MCF 10A (cell line): ENCODE data around the gene FAR2. TPM values are rescaled to one million over a fixed set of nuclear protein-coding genes. Genes with fewer than 3 reads are reported as not detected.
A peak's percentile ranks its signal among the peaks of the same experiment; 100 is the strongest.

Experiments used
- BruUV-seq: library from RNA; stranded (reverse); fragments of 400-500 nt; replicated peaks from 2 replicates; lab custom pipeline; 2021; lab: Mats Ljungman, UMichigan
- CTCF ChIA-PET: fragments of 300-600 bp; sonication (Branson Sonifier 250); formaldehyde crosslinking; extraction: SDS; loops from one replicate; lab custom pipeline; 2021; ENCODE audit warnings: antibody characterized with exemption, inconsistent platforms; lab: Yijun Ruan, JAX
- POLR2A ChIA-PET: fragments of 300-600, 350-650 bp; sonication (Branson Sonifier 250); formaldehyde crosslinking; extraction: SDS; loops from one replicate; lab custom pipeline; 2020; ENCODE audit warnings: antibody characterized with exemption, inconsistent platforms; lab: Yijun Ruan, JAX
- DNase-seq: peaks from one replicate; pipeline ENCODE4 v3.0.0-alpha.2; 2018; ENCODE audit not compliant: unreplicated experiment
- H3K27ac Mint-ChIP-seq: one replicate; pipeline ENCODE4 v1.8.0; 2022; ENCODE audit warnings: mild to moderate bottlenecking, low read depth, mixed read lengths; ENCODE audit not compliant: unreplicated experiment
- H3K27me3 Mint-ChIP-seq: one replicate; pipeline ENCODE4 v1.8.0; 2022; ENCODE audit warnings: mixed read lengths; ENCODE audit not compliant: insufficient read depth, unreplicated experiment
- H3K36me3 Mint-ChIP-seq: one replicate; pipeline ENCODE4 v1.8.0; 2022; ENCODE audit warnings: mild to moderate bottlenecking, moderate library complexity, mixed read lengths; ENCODE audit not compliant: insufficient read depth, unreplicated experiment
- H3K4me1 Mint-ChIP-seq: one replicate; pipeline ENCODE4 v1.8.0; 2022; ENCODE audit warnings: mixed read lengths; ENCODE audit not compliant: insufficient read depth, unreplicated experiment
- H3K4me3 Mint-ChIP-seq: one replicate; pipeline ENCODE4 v1.8.0; 2022; ENCODE audit warnings: mild to moderate bottlenecking, moderate library complexity, mixed read lengths; ENCODE audit not compliant: unreplicated experiment
- H3K9me3 Mint-ChIP-seq: one replicate; pipeline ENCODE4 v1.8.0; 2022; ENCODE audit warnings: mixed read lengths; ENCODE audit not compliant: unreplicated experiment
- CTCF ChIP-seq: fragments of 200-600 bp; IDR thresholded peaks from one replicate; pipeline ENCODE4 v1.8.0; 2022; ENCODE audit warnings: antibody characterized with exemption, mild to moderate bottlenecking; ENCODE audit not compliant: unreplicated experiment
- intact Hi-C: fragments of 100-400 bp; cut with micrococcal nuclease; formaldehyde crosslinking; loops from 2 replicates; pipeline ENCODE4 v1.14.1; 2022
- total RNA-seq: library from RNA; stranded (reverse); gene quantifications from 2 replicates; pipeline ENCODE4 v1.2.3, GENCODE V29; 2022

The FAR2 gene
- total RNA-seq, 1 experiment from 2014 or later: 1.7 TPM

- CTCF ChIA-PET: interaction anchor here (0.6 kb wide), 1 partner anchor 126 kb away, joined by 3 read pairs; no protein-coding TSS in a partner anchor
Observed at GRCh38 chr12:29187756-29188155, 38.7 kb downstream of the FAR2 start.

DNA sequence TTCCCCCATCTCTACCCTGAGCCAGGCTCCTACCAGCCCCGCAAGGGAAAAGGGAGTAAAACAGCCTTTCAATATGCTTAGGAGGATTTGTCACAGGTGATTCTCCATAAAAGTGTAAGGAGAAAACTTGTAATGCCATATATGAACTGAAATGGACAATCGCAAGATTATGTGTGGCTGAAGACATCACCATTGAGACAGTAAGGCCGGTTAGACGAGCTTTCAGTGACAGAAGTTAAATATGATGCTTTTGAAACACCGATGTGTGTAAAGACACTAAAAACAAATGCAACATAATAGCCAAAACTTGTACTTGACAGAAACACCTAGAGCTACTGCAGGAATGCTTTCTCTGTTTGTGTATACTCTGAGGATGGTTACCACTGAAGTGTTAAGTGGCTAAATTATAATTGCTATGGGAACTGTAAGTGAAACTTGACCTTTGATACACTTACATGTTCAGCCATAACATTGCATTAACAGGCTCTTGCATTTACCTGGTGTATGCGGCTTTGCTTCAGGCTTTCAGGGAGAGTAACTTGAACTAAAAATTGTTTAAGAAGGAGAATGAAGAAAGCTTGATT lies 42.3 kb downstream of the FAR2 start:
- TF ChIP-seq CTCF: no peak
- Mint-ChIP-seq H3K9me3 (no peaks in the 10 kb centered on the region), H3K36me3 (no peaks in the 10 kb centered on the region), H3K4me3 (no peak overlapping the region), H3K27ac (no peak overlapping the region), H3K4me1 (no peaks in the 10 kb centered on the region), H3K27me3 (peaks cover 10% of the 10 kb centered on the region)
- ChIA-PET CTCF (interaction anchor here (0.6 kb wide), 1 partner anchor 167 kb away, joined by 3 read pairs; no protein-coding TSS in a partner anchor), POLR2A (interaction anchor here (0.9 kb wide), 1 partner anchor 14 kb away, joined by 3 read pairs; no protein-coding TSS in a partner anchor)
- intact Hi-C loops: no loop called here
- no TSS peak for BruUV-seq
- no peak for DNase-seq

More at GRCh38 chr12:29187756-29188155, 38.7 kb downstream of the FAR2 start:
- POLR2A ChIA-PET: no interaction called here
- peak; percentile 27 for DNase-seq
- Mint-ChIP-seq H3K4me1 (no peaks in the 10 kb centered on the region), H3K4me3 (no peak overlapping the region), H3K27me3 (no peaks in the 10 kb centered on the region), H3K36me3 (no peaks in the 10 kb centered on the region), H3K9me3 (peaks cover 8% of the 10 kb centered on the region), H3K27ac (no peak overlapping the region)
- no peak for TF ChIP-seq CTCF
- intact Hi-C loops: no loop called here
- BruUV-seq: no TSS peak

GRCh38 chr12:29198901-29199300 lies 49.8 kb downstream of the FAR2 start:
- intact Hi-C loops: no loop called here
- no TSS peak for BruUV-seq
- no peaks in the 10 kb centered on the region for H3K27me3 Mint-ChIP-seq

GRCh38 chr12:29200586-29200985 lies 51.5 kb downstream of the FAR2 start:
- Mint-ChIP-seq H3K36me3 (no peaks in the 10 kb centered on the region), H3K4me3 (no peak overlapping the region), H3K9me3 (no peaks in the 10 kb centered on the region), H3K27ac (no peak overlapping the region), H3K27me3 (no peaks in the 10 kb centered on the region), H3K4me1 (no peaks in the 10 kb centered on the region)
- no TSS peak for BruUV-seq
- intact Hi-C loops: no loop called here
- CTCF ChIA-PET: no interaction called here
- no peak for TF ChIP-seq CTCF
- POLR2A ChIA-PET: no interaction called here
- DNase-seq: no peak

More at GRCh38 chr12:29198901-29199300, 49.8 kb downstream of the FAR2 start:
- DNase-seq: no peak
- Mint-ChIP-seq H3K36me3 (no peaks in the 10 kb centered on the region), H3K9me3 (no peaks in the 10 kb centered on the region), H3K4me1 (no peaks in the 10 kb centered on the region), H3K4me3 (no peak overlapping the region), H3K27ac (no peak overlapping the region)
- POLR2A ChIA-PET: no interaction called here
- TF ChIP-seq CTCF: no peak
- CTCF ChIA-PET: no interaction called here
